ENCODE measurements around the gene NSMCE4A. TPM values are rescaled to one million over a fixed set of nuclear protein-coding genes. Genes with fewer than 3 reads are reported as not detected.

NSMCE4A gene
- total RNA-seq, 3 donors from 2014 or later (not counting 1 experiment from before 2014, with no cell fraction given) = 47.8 to 60.3 (median 47.9) TPM

DNA sequence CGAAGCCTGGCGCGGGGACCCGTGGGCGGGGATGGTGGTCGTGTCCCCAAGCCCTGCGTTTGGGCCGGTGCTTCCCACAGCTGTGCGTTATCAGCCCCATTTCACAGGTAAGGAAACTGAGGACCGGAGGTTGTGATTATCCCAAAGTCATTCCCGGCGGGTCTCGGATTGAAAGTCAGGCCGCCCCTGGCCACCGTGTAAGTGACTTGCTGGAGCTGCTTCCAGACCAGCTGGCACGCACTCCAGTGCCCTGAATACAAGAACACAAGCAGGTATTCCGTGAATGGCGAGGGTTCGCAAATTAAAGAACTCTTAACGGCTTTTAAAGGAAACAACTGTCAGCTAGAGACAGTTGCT, 46.5 kb downstream of the NSMCE4A start:
- peak overlapping the region; percentile 98 for H3K27ac ChIP-seq (ENCODE audit: low read length)
- ATAC-seq (peak in 1 of 3 donors; percentile 6), DNase-seq (no peak)
- TF ChIP-seq, protein P1, sequence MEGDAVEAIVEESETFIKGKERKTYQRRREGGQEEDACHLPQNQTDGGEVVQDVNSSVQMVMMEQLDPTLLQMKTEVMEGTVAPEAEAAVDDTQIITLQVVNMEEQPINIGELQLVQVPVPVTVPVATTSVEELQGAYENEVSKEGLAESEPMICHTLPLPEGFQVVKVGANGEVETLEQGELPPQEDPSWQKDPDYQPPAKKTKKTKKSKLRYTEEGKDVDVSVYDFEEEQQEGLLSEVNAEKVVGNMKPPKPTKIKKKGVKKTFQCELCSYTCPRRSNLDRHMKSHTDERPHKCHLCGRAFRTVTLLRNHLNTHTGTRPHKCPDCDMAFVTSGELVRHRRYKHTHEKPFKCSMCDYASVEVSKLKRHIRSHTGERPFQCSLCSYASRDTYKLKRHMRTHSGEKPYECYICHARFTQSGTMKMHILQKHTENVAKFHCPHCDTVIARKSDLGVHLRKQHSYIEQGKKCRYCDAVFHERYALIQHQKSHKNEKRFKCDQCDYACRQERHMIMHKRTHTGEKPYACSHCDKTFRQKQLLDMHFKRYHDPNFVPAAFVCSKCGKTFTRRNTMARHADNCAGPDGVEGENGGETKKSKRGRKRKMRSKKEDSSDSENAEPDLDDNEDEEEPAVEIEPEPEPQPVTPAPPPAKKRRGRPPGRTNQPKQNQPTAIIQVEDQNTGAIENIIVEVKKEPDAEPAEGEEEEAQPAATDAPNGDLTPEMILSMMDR (IDR thresholded peaks at IDR 0.05) = no peak
- no peaks in the 10 kb centered on the region for H3K36me3 ChIP-seq (ENCODE audit: control insufficient read depth, insufficient read depth, low read length)
- peaks cover 26 to 31% of the 10 kb centered on the region in 2 donors for H3K4me1 Mint-ChIP-seq
- no peaks in the 10 kb centered on the region for H3K9me3 Mint-ChIP-seq
- H3K4me1 ChIP-seq (ENCODE audit: control insufficient read depth, insufficient read depth, low read length) = peaks cover 6% of the 10 kb centered on the region
- H3K27me3 ChIP-seq (ENCODE audit: control insufficient read depth, insufficient read depth, low read length) = no peaks in the 10 kb centered on the region
- H3K27ac Mint-ChIP-seq = peak overlapping the region; percentile 87 to 92
- H3K4me3 ChIP-seq (ENCODE audit: low read length) = peak overlapping the region; percentile 79
- H3K9me3 ChIP-seq (ENCODE audit: control insufficient read depth, insufficient read depth, low read length) = no peaks in the 10 kb centered on the region
- intact Hi-C loops (cut with micrococcal nuclease) = loop anchor here (5.0 kb wide), 1 partner anchor 1076 kb away; the partner anchor contains the start of gene WDR11
- no peaks in the 10 kb centered on the region for H3K36me3 Mint-ChIP-seq
- WGBS (ENCODE audit: insufficient coverage) = 3% methylated on average over 20 of the region's 20 CpGs
- peak overlapping the region; percentile 95 for H3K4me3 Mint-ChIP-seq
- H3K27me3 Mint-ChIP-seq (ENCODE audit: low read depth in 2 of 2) = no peaks in the 10 kb centered on the region

- H3K4me3 Mint-ChIP-seq = peak within 1 kb of the TSS; percentile 95
- WGBS (ENCODE audit: insufficient coverage) = under 1% methylated on average over 87 of the region's 87 CpGs
- intact Hi-C loops (cut with micrococcal nuclease) = loop anchor here (5.0 kb wide), 1 partner anchor 1076 kb away; the partner anchor contains the start of gene WDR11
These were observed 47.0 kb downstream of the NSMCE4A start, which contains the start of gene ATE1 for GRCh38 chr10:121927841-121928527. Gene ATE1 (minus strand): TSS chr10:121928031. CDS start chr10:121927949, 82 bp downstream.

DNA sequence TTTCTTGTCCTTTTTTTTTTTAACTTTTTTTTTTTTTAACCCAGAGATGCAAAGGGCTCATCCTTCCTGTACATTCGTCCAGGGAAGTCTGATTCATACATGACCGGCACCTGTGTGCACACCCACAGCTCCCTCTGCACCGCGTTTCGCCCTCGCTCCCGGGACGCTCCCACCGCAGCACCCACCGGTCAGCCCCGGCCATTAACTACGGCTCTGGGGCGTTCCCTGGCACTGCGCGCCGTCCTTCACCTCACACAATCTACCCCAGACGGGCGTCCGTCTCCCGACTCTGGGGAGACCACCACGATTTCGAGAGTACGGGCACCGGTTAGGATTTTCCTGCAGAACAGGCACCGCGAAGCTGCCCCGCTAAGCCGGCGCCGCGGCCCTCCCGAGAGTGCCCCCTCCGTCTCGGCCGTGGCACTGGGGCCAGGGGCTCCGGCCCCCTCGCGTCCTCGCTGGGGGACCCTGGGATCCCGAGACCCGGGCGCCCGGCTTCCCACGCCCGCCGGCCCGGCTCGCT, 47.6 kb downstream of the NSMCE4A start:
- Mint-ChIP-seq H3K4me3 (peak overlapping the region; percentile 95), H3K4me1 (peaks cover 34 to 39% of the 10 kb centered on the region in 2 donors), H3K36me3 (no peaks in the 10 kb centered on the region), H3K27me3 (ENCODE audit: low read depth in 2 of 2) (no peaks in the 10 kb centered on the region), H3K9me3 (no peaks in the 10 kb centered on the region), H3K27ac (peak overlapping the region; percentile 87 to 92)
- Histone ChIP-seq H3K36me3 (ENCODE audit: control insufficient read depth, insufficient read depth, low read length) (peaks cover 2% of the 10 kb centered on the region), H3K4me1 (ENCODE audit: control insufficient read depth, insufficient read depth, low read length) (peaks cover 6% of the 10 kb centered on the region), H3K27ac (ENCODE audit: low read length) (peak overlapping the region; percentile 98), H3K9me3 (ENCODE audit: control insufficient read depth, insufficient read depth, low read length) (no peaks in the 10 kb centered on the region), H3K4me3 (ENCODE audit: low read length) (peak overlapping the region; percentile 79), H3K27me3 (ENCODE audit: control insufficient read depth, insufficient read depth, low read length) (no peaks in the 10 kb centered on the region)
- DNase-seq (peak in 1 of 2 donors; percentile 56), ATAC-seq (peak; percentile 26 to 29 (median 28))
- WGBS (ENCODE audit: insufficient coverage) = under 1% methylated on average over 48 of the region's 48 CpGs
- intact Hi-C loops (cut with micrococcal nuclease) = loop anchor here (5.0 kb wide), 1 partner anchor 1075 kb away; the partner anchor contains the start of gene WDR11
- TF ChIP-seq, protein P1 (IDR thresholded peaks at IDR 0.05) = no peak

More at GRCh38 chr10:121927841-121928527, 47.0 kb downstream of the NSMCE4A start, which contains the start of gene ATE1:
- ATAC-seq (peak; percentile 91 to 97 (median 96)), DNase-seq (peak; percentile 80 to 91)
- peaks cover 2% of the 10 kb centered on the region for H3K36me3 ChIP-seq (ENCODE audit: control insufficient read depth, insufficient read depth, low read length)
- TF ChIP-seq, protein P1 (IDR thresholded peaks at IDR 0.05) = no peak
- peak within 1 kb of the TSS; percentile 79 for H3K4me3 ChIP-seq (ENCODE audit: low read length)
- no peaks in the 10 kb centered on the region for H3K36me3 Mint-ChIP-seq
- H3K4me1 Mint-ChIP-seq = peaks cover 28 to 33% of the 10 kb centered on the region in 2 donors
- H3K9me3 ChIP-seq (ENCODE audit: control insufficient read depth, insufficient read depth, low read length) = no peaks in the 10 kb centered on the region
- H3K27me3 ChIP-seq (ENCODE audit: control insufficient read depth, insufficient read depth, low read length) = no peaks in the 10 kb centered on the region
- no peaks in the 10 kb centered on the region for H3K9me3 Mint-ChIP-seq
- peak within 1 kb of the TSS; percentile 98 for H3K27ac ChIP-seq (ENCODE audit: low read length)
- H3K27ac Mint-ChIP-seq = peak within 1 kb of the TSS; percentile 87 to 92
- H3K27me3 Mint-ChIP-seq (ENCODE audit: low read depth in 2 of 2) = no peaks in the 10 kb centered on the region
- H3K4me1 ChIP-seq (ENCODE audit: control insufficient read depth, insufficient read depth, low read length) = peaks cover 6% of the 10 kb centered on the region

Measured in natural killer cell (primary cell).